ENCODE data around the gene FXYD1.
A peak's percentile ranks its signal among the peaks of the same experiment; 100 is the strongest.

FXYD1 gene

GRCh38 chr19:35107545-35107944 lies 31.1 kb upstream of the FXYD1 start:
- DNase-seq (ENCODE audit: low read depth): no peak

- DNase-seq (ENCODE audit: low read depth): no peak
Measured at GRCh38 chr19:35108730-35109129, 29.9 kb upstream of the FXYD1 start.

GRCh38 chr19:35109395-35110112 lies 29.1 kb upstream of the FXYD1 start:
- DNase-seq (ENCODE audit: low read depth): no peak

GRCh38 chr19:35110974-35111373 lies 27.6 kb upstream of the FXYD1 start:
- DNase-seq (ENCODE audit: low read depth): no peak

GRCh38 chr19:35112995-35113688 lies 25.5 kb upstream of the FXYD1 start:
- no peak for DNase-seq (ENCODE audit: low read depth)

- peak; percentile 66 for DNase-seq (ENCODE audit: low read depth)
Measured at GRCh38 chr19:35114353-35115176, 24.1 kb upstream of the FXYD1 start.

GRCh38 chr19:35115177-35115951 lies 23.3 kb upstream of the FXYD1 start, which contains the start of gene FXYD3:
Gene FXYD3, plus strand, starts transcription at chr19:35115823. Its CDS starts 3,554 bp downstream, at chr19:35119377.
- no peak for DNase-seq (ENCODE audit: low read depth)

GRCh38 chr19:35116072-35116801 lies 22.4 kb upstream of the FXYD1 start:
- no peak for DNase-seq (ENCODE audit: low read depth)

- DNase-seq (ENCODE audit: low read depth): no peak
Measured at GRCh38 chr19:35117116-35117515, 21.5 kb upstream of the FXYD1 start.

GRCh38 chr19:35117799-35118198 lies 20.8 kb upstream of the FXYD1 start:
- DNase-seq (ENCODE audit: low read depth): no peak

GRCh38 chr19:35118268-35119020 lies 20.2 kb upstream of the FXYD1 start:
- no peak for DNase-seq (ENCODE audit: low read depth)

- DNase-seq (ENCODE audit: low read depth): no peak
Measured at GRCh38 chr19:35119091-35119490, 19.5 kb upstream of the FXYD1 start.

GRCh38 chr19:35119578-35120155 lies 19.0 kb upstream of the FXYD1 start:
- no peak for DNase-seq (ENCODE audit: low read depth)

GRCh38 chr19:35120492-35120891 lies 18.1 kb upstream of the FXYD1 start:
- no peak for DNase-seq (ENCODE audit: low read depth)

GRCh38 chr19:35120898-35121297 lies 17.7 kb upstream of the FXYD1 start:
- no peak for DNase-seq (ENCODE audit: low read depth)

GRCh38 chr19:35122687-35123551 lies 15.7 kb upstream of the FXYD1 start:
- DNase-seq (ENCODE audit: low read depth): no peak

GRCh38 chr19:35123573-35123972 lies 15.1 kb upstream of the FXYD1 start:
- DNase-seq (ENCODE audit: low read depth): no peak

- peak; percentile 81 for DNase-seq (ENCODE audit: low read depth)
Measured at GRCh38 chr19:35124098-35125060, 14.2 kb upstream of the FXYD1 start.
